Fibroblast of lung (primary cell): ENCODE data around the gene WIPI1.

ENCODE experiments used
- EZH2 ChIP-seq: IDR thresholded peaks from 2 replicates; pipeline ENCODE4 v1.5.1; 2012; ENCODE audit warnings: low read length, control low read depth, mild to moderate bottlenecking; ENCODE audit errors: missing control alignments
- TF ChIP-seq, protein P1 (sequence below), 2 donors: IDR thresholded peaks in 1 of 2; conservative IDR thresholded peaks in 1 of 2; 1 replicate in 1 of 2; 2 replicates in 1 of 2; pipeline ENCODE4 v1.5.1; 2011 to 2012; ENCODE audit warnings: low read length in 2 of 2, control low read depth in 1 of 2, inconsistent platforms in 1 of 2, low read depth in 1 of 2, mild to moderate bottlenecking in 1 of 2

DNA sequence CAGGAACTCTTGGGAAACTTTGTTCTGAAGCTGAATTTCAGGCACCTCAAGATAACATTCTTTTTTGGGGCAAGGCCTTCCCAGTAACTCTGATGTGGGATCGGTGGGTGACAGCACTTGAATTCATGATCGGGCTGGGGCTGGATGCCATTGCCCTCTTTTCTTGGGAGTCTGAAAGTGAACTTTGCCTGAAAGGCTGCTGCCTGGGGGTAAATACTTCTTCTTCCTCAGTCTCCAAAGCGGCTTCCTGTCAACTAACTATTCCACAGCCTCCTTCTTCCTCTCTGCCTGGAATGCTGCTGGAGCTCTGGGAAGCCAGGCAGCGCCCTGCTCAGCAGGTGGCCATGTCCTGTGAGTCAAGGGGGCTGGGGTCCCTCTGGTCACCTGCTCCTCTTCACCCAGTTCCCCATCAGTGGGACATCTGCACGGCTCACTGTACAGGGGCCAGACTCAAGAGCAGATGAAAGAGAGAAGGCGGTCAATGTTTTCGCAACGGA, 79.5 kb downstream of the WIPI1 start:
- TF ChIP-seq, protein P1, sequence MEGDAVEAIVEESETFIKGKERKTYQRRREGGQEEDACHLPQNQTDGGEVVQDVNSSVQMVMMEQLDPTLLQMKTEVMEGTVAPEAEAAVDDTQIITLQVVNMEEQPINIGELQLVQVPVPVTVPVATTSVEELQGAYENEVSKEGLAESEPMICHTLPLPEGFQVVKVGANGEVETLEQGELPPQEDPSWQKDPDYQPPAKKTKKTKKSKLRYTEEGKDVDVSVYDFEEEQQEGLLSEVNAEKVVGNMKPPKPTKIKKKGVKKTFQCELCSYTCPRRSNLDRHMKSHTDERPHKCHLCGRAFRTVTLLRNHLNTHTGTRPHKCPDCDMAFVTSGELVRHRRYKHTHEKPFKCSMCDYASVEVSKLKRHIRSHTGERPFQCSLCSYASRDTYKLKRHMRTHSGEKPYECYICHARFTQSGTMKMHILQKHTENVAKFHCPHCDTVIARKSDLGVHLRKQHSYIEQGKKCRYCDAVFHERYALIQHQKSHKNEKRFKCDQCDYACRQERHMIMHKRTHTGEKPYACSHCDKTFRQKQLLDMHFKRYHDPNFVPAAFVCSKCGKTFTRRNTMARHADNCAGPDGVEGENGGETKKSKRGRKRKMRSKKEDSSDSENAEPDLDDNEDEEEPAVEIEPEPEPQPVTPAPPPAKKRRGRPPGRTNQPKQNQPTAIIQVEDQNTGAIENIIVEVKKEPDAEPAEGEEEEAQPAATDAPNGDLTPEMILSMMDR (conservative IDR thresholded peaks at IDR 0.05 in 1 of 2, IDR thresholded peaks at IDR 0.05 in 1 of 2; ENCODE audit: low read depth in 1 of 2, low read length in 2 of 2) = no peak
- TF ChIP-seq EZH2 = no peak
